Stimulated activated naive CD8-positive, alpha-beta T cell treated with anti-CD3 and anti-CD28 coated beads, Interleukin-15, Interleukin-2, amounts not matched to agents 100 ng/mL and 50 ng/mL, for 24 hours (primary cell): Measurements from ENCODE around the gene KCNN1.
A peak's percentile ranks its signal among the peaks of the same experiment; 100 is the strongest.
"Not testable (repeated sequence)": the region's sequence is repeated elsewhere in the genome, so short reads cannot be mapped to it uniquely, and the experiment has no call there.

Source experiments
- H3K27ac Mint-ChIP-seq: one replicate; pipeline ENCODE4 v1.8.0; 2021; ENCODE audit warnings: mild to moderate bottlenecking, mixed read lengths
- H3K27me3 Mint-ChIP-seq: one replicate; pipeline ENCODE4 v1.8.0; 2021; ENCODE audit warnings: mixed read lengths
- H3K36me3 Mint-ChIP-seq: one replicate; pipeline ENCODE4 v1.8.0; 2021; ENCODE audit warnings: low read depth, mixed read lengths
- H3K4me1 Mint-ChIP-seq: one replicate; pipeline ENCODE4 v1.8.0; 2021; ENCODE audit warnings: low read depth, mixed read lengths
- H3K4me3 Mint-ChIP-seq: one replicate; pipeline ENCODE4 v1.8.0; 2021; ENCODE audit warnings: mild to moderate bottlenecking, mixed read lengths
- H3K9me3 Mint-ChIP-seq: one replicate; pipeline ENCODE4 v1.8.0; 2021; ENCODE audit warnings: mixed read lengths

KCNN1 gene

DNA sequence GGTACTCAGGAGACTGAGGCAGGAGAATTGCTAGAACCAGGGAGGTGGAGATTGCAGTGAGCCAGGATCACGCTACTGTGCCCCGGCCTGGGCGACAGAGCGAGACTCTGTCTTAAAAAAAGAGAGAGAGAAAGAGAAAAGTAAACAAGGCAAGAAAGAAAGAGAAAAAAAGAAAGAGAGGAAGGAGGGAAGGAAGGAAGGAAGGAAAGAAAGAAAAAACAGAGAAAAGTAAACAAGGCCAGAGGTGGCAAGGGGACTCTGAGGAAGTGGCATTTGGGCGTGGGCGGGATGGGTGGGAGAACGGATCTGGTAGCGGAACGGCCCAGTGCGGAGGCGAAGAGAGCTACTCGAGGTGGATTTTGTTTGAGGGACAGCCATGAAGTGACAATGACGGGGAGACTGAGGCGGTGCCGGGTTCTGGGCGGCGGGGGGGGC, 33.6 kb downstream of the KCNN1 start:
- peak overlapping the region; percentile 82 for H3K4me3 Mint-ChIP-seq
- H3K27me3 Mint-ChIP-seq, result no peaks in the 10 kb centered on the region
- H3K27ac Mint-ChIP-seq, result peak overlapping the region; percentile 99
- H3K36me3 Mint-ChIP-seq, result no peaks in the 10 kb centered on the region
- H3K9me3 Mint-ChIP-seq, result no peaks in the 10 kb centered on the region
- H3K4me1 Mint-ChIP-seq, result peaks cover 32% of the 10 kb centered on the region

DNA sequence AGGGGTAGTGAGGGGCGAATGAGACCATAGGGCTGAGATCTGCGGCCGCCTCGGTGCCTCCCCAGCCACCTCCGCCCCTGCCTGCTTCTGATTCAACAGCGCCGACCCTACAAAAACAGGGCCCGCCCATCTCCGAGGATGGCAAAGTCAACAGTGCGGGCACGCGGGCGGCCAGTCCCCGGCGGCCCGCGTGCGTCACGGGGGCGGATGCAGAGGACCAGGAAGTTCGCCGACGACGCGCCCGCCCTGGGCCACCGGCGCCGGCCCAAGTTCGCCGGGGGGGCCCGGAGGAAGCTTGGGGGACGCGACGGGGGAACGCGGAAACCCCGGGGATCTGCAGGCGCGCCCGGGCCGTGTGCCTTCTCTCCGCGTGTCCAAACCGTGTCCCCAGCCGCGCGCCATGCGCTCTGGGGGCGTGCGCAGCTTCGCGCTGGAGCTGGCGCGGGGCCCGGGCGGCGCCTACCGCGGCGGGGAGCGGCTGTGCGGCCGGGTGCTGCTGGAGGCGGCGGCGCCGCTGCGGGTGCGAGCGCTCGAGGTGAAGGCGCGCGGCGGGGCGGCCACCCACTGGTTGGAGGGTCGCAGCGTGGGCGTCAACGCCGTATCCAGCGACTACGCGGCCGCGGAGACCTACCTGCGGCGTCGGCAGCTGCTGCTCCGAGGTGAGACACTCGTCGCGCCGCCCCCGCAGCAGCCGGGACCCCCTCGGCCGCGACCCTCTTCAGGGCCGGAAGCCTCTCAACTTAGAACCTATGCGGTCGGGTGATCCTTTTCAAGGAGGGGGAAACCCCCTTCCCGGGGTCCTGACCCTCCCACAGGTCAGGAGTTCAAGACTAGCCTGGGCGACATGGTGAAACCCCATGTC, 34.2 kb downstream of the KCNN1 start:
- H3K4me3 Mint-ChIP-seq, result peak overlapping the region; percentile 92
- H3K36me3 Mint-ChIP-seq, result no peaks in the 10 kb centered on the region
- peak overlapping the region; percentile 99 for H3K27ac Mint-ChIP-seq
- H3K27me3 Mint-ChIP-seq, result no peaks in the 10 kb centered on the region
- no peaks in the 10 kb centered on the region for H3K9me3 Mint-ChIP-seq
- peaks cover 32% of the 10 kb centered on the region for H3K4me1 Mint-ChIP-seq

DNA sequence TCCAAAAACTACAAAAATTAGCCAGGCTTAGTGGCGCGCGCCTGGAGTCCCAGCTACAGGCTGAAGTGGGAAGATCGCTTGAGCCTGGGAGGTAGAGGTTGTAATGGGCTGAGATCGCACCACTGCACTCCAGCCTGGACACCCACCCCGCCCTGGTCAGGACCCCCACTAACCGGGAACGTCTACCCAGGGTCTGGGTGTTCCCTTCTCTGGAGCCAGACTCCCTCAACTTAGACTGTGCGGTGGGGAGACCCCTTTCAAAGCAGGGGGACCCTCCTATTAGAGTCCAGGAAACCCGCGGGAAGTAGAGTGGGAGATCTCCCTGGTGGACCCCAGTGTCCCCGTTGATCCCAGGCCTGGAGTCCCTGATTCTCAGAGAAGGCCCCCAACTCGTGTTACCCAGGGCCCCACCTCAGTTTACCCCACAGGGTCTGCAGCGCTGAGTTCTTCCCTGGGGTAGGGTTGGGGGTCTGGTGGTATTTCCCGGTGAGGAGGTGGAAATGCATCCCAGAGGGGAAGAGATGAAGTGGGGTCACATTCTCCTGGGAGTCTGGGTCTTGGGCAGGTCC, 35.0 kb downstream of the KCNN1 start:
- H3K4me3 Mint-ChIP-seq, result peak overlapping the region; percentile 92
- H3K27ac Mint-ChIP-seq, result peak overlapping the region; percentile 88
- no peaks in the 10 kb centered on the region for H3K27me3 Mint-ChIP-seq
- no peaks in the 10 kb centered on the region for H3K9me3 Mint-ChIP-seq
- peaks cover 2% of the 10 kb centered on the region for H3K36me3 Mint-ChIP-seq
- peaks cover 32% of the 10 kb centered on the region for H3K4me1 Mint-ChIP-seq

DNA sequence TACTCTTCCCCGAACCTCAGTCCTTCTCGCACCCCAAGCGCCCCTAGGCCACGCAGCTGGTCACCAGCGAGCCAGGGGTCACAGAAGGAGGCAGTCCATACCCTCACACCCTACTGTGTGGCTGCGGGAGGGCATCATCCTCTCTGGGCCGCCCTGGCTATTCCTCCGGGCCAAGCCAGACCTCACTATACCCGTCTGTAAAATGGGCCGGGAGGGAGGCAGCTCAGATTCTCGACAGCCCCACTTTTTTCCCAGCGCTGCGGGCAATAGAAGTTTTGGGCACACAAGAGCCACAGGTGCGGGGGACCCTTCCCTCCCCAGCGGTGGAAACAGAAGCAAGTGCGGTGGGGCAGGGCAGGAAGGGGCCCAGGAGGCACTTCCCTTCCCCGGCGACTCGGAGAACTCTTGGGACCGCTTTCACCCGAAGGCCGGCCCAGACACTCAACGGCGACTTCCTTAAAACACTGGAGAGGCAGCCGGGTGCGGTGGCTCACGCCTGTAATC, 35.5 kb downstream of the KCNN1 start:
- peak overlapping the region; percentile 92 for H3K4me3 Mint-ChIP-seq
- H3K9me3 Mint-ChIP-seq, result no peaks in the 10 kb centered on the region
- peak overlapping the region; percentile 88 for H3K27ac Mint-ChIP-seq
- H3K4me1 Mint-ChIP-seq, result peaks cover 34% of the 10 kb centered on the region
- peaks cover 6% of the 10 kb centered on the region for H3K36me3 Mint-ChIP-seq
- H3K27me3 Mint-ChIP-seq, result no peaks in the 10 kb centered on the region

DNA sequence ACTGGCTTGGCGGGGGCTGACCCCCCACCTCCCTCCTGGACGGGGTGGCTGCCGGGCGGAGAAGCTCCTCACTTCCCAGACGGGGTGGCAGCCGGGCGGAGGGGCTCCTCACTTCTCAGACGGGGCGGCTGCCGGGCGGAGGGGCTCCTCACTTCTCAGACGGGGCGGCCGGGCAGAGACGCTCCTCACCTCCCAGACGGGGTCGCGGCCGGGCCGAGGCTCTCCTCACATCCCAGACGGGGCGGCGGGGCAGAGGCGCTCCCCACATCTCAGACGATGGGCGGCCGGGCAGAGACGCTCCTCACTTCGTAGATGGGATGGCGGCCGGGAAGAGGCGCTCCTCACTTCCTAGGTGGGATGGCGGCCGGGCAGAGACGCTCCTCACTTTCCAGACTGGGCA, 38.8 kb downstream of the KCNN1 start:
- not testable (repeated sequence) for H3K27me3 Mint-ChIP-seq, H3K9me3 Mint-ChIP-seq, H3K27ac Mint-ChIP-seq, H3K4me3 Mint-ChIP-seq, H3K36me3 Mint-ChIP-seq
- peaks cover 44% of the 10 kb centered on the region for H3K4me1 Mint-ChIP-seq

DNA sequence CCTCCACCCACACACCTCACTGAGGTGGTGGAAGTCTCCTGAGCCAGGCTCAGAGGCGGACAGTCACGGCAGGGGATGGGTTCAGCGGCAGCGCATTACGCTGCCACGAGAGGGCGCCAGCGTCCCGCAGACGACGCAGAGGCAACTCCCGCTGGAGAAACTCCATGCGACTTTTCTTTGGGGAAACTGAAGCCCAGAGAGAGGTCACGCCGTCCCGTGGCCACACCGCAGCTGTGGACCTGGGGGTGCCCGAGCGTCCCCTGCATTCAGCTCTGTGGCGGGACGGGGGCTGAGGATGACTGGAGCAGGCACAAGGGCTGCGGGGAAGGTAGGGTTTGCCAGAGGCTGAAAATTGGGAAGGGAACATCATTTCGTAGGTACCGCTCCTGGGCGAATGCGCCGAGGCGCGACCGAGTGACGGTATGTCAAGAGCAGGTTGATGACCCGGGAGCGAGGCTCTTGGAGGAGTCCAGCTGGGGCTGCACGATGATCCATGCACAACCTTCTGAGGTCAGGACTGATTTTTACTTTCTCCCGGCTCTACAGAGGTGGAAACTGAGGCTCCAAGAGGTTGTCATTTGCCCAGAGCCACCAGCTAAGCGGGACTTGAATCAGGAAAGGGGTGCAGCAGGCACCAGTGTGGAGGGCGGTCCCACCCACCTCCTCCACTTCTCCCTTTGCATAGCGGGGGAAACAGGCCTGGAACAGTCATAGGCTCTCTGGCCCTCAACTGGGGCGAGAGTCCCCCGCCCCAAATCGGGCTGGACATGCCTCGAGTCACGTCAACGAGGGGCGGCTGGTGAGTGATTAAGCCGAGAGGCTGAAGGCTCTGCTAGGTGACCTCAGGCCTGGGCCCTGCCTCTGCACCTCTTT, 40.4 kb downstream of the KCNN1 start:
- Mint-ChIP-seq H3K36me3 (peaks cover 18% of the 10 kb centered on the region), H3K27me3 (no peaks in the 10 kb centered on the region), H3K27ac (peak overlapping the region; percentile 91)

DNA sequence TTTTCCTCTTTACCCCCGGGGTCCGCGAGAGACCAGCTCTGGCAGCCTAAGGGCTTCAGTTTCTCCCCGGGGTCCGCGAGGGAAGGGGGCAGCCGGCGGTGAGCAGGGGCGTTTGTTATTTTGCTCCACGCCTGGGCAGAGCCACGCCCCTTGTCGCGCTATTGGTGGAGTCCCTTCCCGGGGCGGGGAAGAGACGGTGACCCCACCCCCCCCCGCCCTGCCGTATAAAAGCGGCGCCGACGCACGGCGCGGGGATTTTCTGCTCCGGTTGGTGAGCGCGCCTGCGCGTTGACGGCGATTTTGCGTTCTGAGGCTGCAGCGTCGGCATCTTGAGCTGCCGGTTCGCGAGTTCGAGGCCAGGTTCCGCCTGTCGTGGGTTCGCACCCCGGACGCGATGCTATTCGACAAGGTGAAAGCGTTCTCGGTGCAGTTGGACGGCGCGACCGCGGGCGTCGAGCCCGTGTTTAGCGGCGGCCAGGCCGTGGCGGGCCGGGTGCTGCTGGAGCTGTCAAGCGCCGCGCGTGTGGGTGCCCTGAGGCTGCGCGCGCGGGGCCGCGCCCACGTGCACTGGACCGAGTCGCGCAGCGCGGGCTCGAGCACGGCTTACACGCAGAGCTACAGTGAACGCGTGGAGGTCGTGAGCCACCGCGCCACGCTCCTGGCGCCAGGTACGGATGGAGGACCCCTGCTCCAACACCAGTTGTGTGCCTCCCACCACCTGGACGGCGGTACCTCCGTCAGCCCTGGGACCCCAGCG, 41.2 kb downstream of the KCNN1 start, which contains the start of gene ARRDC2:
ARRDC2 (plus strand) TSS at position 254 of the 757 bp plus-strand sequence; CDS start at position 395, 141 bp downstream.
- Mint-ChIP-seq H3K36me3 (peaks cover 24% of the 10 kb centered on the region), H3K27ac (peak within 1 kb of the TSS; percentile 91), H3K4me3 (peak within 1 kb of the TSS; percentile 87), H3K27me3 (no peaks in the 10 kb centered on the region), H3K9me3 (no peaks in the 10 kb centered on the region), H3K4me1 (peaks cover 39% of the 10 kb centered on the region)

More for the DNA sequence above, 40.4 kb downstream of the KCNN1 start:
- Mint-ChIP-seq H3K9me3 (no peaks in the 10 kb centered on the region), H3K4me1 (peaks cover 42% of the 10 kb centered on the region), H3K4me3 (peak overlapping the region; percentile 87)

DNA sequence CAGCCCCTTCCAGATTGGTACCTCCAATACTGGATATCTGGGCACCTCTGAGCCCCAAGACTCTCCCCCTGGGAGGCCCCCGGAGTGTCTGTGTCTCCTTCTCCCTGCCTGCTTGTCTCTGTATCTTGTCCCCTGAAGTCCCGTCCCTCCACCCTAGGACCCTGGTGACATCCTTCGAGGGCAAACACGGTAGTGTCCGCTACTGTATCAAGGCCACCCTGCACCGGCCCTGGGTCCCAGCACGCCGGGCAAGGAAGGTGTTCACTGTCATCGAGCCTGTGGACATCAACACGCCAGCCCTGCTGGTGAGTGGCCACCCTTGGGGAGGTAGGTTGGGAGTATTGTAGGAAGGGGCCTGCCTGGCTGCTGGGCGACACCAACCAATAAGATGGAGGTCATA, 41.9 kb downstream of the KCNN1 start:
- peak overlapping the region; percentile 78 for H3K27ac Mint-ChIP-seq
- peaks cover 45% of the 10 kb centered on the region for H3K4me1 Mint-ChIP-seq
- peaks cover 29% of the 10 kb centered on the region for H3K36me3 Mint-ChIP-seq
- H3K9me3 Mint-ChIP-seq, result no peaks in the 10 kb centered on the region
- peak overlapping the region; percentile 84 for H3K4me3 Mint-ChIP-seq
- no peaks in the 10 kb centered on the region for H3K27me3 Mint-ChIP-seq

DNA sequence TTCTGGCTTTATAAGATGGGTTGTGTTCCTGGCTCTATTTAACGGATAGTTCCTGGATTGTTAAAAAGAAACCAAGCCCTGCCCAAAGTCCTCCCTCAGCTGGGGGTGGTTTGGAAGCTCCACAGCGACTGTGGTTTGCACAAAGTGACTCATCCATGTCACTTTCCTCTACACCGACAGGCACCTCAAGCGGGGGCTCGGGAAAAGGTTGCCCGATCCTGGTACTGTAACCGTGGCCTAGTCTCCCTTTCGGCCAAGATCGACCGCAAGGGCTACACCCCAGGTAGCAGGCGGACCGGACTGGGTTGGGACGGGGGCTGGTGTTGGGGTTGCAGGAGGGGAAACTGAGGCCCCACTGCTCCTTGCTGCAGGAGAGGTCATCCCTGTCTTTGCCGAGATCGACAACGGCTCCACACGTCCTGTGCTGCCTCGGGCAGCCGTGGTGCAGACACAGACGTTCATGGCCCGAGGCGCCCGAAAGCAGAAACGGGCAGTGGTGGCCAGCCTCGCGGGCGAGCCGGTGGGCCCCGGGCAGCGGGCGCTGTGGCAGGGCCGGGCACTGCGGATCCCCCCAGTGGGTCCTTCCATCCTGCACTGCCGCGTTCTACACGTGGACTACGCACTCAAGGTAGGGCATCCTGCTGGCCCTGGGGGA, 42.6 kb downstream of the KCNN1 start:
- H3K36me3 Mint-ChIP-seq, result peaks cover 33% of the 10 kb centered on the region
- H3K27me3 Mint-ChIP-seq, result no peaks in the 10 kb centered on the region
- peak overlapping the region; percentile 78 for H3K27ac Mint-ChIP-seq
- peaks cover 52% of the 10 kb centered on the region for H3K4me1 Mint-ChIP-seq
- no peaks in the 10 kb centered on the region for H3K9me3 Mint-ChIP-seq
- peak overlapping the region; percentile 84 for H3K4me3 Mint-ChIP-seq

DNA sequence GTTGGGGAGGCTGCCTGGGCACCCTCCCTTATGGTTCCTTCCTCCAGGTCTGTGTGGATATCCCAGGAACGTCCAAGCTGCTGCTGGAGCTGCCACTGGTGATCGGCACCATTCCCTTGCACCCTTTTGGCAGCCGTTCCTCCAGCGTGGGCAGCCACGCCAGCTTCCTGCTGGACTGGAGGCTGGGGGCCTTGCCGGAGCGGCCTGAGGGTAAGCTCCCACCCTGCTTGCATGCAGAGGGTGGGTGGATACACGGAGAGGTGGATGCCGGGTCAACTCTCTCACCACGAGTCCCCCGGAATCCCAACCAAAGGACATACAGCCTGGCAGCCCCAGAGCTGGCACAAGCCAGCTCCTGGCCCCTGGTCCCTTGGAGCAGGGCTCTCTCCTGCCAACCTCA, 43.2 kb downstream of the KCNN1 start:
- no peak overlapping the region for H3K27ac Mint-ChIP-seq
- peaks cover 36% of the 10 kb centered on the region for H3K36me3 Mint-ChIP-seq
- no peaks in the 10 kb centered on the region for H3K27me3 Mint-ChIP-seq

DNA sequence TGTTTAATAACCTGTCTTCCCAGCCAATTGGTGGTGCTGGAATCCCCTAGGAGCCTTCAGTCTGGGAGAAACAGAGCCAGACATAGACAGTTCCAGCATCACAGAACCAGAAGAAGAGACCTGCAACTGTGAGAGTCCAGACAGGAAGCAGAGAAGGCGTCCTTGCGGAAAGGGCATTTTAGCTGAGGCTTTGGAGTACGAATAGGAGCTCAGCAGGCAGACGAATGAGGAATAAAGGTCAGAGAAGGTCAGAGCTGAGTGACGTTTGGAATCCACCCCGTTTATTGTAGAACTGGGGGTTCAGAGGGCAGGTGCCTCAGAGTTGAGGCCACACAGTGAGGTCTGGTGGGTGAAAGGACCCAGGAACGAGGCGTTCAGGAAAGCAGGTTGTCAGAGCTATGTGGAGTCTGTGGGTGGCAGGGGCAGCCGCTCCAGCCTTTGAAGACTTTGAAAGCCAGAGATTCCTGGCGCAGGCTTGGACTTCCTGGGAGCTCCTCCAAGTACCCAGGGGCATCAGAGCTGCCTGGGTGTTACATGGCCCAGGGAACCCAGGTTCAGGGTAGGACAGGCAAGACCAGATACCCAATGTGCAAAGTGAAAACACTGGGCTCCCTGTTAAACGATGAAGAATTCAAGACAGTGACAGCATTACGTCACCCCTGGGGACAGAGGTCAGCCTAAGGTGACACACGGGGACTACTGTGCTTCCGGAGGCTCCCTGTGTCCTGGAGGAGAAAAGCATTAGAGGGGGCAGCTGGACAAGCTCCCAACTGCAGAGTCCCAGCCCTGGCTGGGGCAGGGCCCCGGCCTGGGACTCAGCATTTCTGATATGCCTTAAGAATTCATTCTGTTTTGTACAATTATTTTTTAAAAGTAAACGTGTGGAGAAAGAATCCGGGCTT, 46.6 kb downstream of the KCNN1 start:
- Mint-ChIP-seq H3K36me3 (peaks cover 37% of the 10 kb centered on the region), H3K27me3 (no peaks in the 10 kb centered on the region), H3K4me3 (peak overlapping the region; percentile 8), H3K9me3 (no peaks in the 10 kb centered on the region), H3K27ac (no peak overlapping the region), H3K4me1 (peaks cover 66% of the 10 kb centered on the region)

More for the DNA sequence above, 43.2 kb downstream of the KCNN1 start:
- H3K4me3 Mint-ChIP-seq, result no peak overlapping the region
- peaks cover 58% of the 10 kb centered on the region for H3K4me1 Mint-ChIP-seq
- no peaks in the 10 kb centered on the region for H3K9me3 Mint-ChIP-seq

DNA sequence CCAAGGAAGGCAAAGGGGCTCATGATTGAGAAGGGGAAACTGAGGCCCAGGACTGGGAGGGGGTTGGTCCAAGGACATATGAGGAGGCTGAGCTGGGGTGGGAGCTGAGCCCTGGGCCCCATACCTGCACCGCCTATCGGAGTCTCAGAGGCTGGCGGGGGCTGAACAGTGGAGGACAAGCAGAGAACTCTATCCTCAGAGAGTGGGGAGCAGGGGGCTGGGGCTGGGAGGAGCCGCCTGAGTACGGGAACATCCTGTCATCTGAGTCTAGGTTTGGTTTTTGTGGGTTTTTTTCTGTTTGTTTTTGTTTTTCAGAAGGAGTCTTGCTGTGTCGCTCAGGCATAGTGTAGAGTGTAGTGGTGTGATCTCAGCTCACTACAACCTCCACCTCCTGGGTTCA, 47.3 kb downstream of the KCNN1 start:
- Mint-ChIP-seq H3K9me3 (no peaks in the 10 kb centered on the region), H3K4me3 (no peak overlapping the region), H3K27me3 (no peaks in the 10 kb centered on the region), H3K4me1 (peaks cover 63% of the 10 kb centered on the region), H3K27ac (peak overlapping the region; percentile 62), H3K36me3 (peaks cover 37% of the 10 kb centered on the region)
